Endodermal cell (in vitro differentiated cells): ENCODE measurements around the gene BPTF. TPM values are rescaled to one million over a fixed set of nuclear protein-coding genes. Genes with fewer than 3 reads are reported as not detected.
A peak's percentile ranks its signal among the peaks of the same experiment; 100 is the strongest.
"Not testable (repeated sequence)": the region's sequence is repeated elsewhere in the genome, so short reads cannot be mapped to it uniquely, and the experiment has no call there.

ENCODE experiments used
- DNase-seq: peaks from one replicate; pipeline ENCODE4 v3.0.0-alpha.2; 2017
- H3K27ac ChIP-seq: 2 replicates; pipeline ENCODE4 v1.5.1; 2013; ENCODE audit warnings: mild to moderate bottlenecking, low read depth, low read length, moderate library complexity
- H3K27me3 ChIP-seq: 2 replicates; pipeline ENCODE4 v1.6.1; 2013; ENCODE audit warnings: mild to moderate bottlenecking, low read length, moderate library complexity; ENCODE audit not compliant: insufficient read depth, control insufficient read depth, poor library complexity, severe bottlenecking
- H3K36me3 ChIP-seq: 2 replicates; pipeline ENCODE4 v1.7.0; 2013; ENCODE audit warnings: mild to moderate bottlenecking, low read length, moderate library complexity; ENCODE audit not compliant: control insufficient read depth, insufficient read depth
- H3K4me1 ChIP-seq: one replicate; pipeline ENCODE4 v1.7.0; 2013; ENCODE audit warnings: low read length; ENCODE audit not compliant: control insufficient read depth, insufficient read depth
- H3K4me3 ChIP-seq: 2 replicates; pipeline ENCODE4 v1.5.1; 2013; ENCODE audit warnings: mild to moderate bottlenecking, low read length, moderate library complexity
- H3K9ac ChIP-seq: 2 replicates; pipeline ENCODE4 v1.6.1; 2013; ENCODE audit warnings: mild to moderate bottlenecking, low read length, moderate library complexity; ENCODE audit not compliant: poor library complexity, severe bottlenecking; ENCODE audit errors: extremely low read depth
- H3K9me3 ChIP-seq: 2 replicates; pipeline ENCODE4 v1.6.1; 2013; ENCODE audit warnings: mild to moderate bottlenecking, low read length, moderate library complexity; ENCODE audit not compliant: control insufficient read depth
- H3K27ac Mint-ChIP-seq: 2 replicates; pipeline ENCODE4 v1.8.0; 2020; ENCODE audit warnings: mixed read lengths
- H3K27me3 Mint-ChIP-seq: 2 replicates; pipeline ENCODE4 v1.8.0; 2021; ENCODE audit warnings: mild to moderate bottlenecking, mixed read lengths; ENCODE audit not compliant: insufficient read depth
- H3K36me3 Mint-ChIP-seq: 2 replicates; pipeline ENCODE4 v1.8.0; 2020; ENCODE audit warnings: low read depth, mixed read lengths
- H3K4me1 Mint-ChIP-seq: 2 replicates; pipeline ENCODE4 v1.8.0; 2020; ENCODE audit warnings: mixed read lengths
- H3K4me3 Mint-ChIP-seq: 2 replicates; pipeline ENCODE4 v1.8.0; 2020; ENCODE audit warnings: mild to moderate bottlenecking, moderate library complexity, mixed read lengths
- H3K9me3 Mint-ChIP-seq: 2 replicates; pipeline ENCODE4 v1.8.0; 2020; ENCODE audit warnings: mild to moderate bottlenecking, mixed read lengths
- WGBS, 2 experiments: methylation state at CpG; one replicate each; pipeline versions ENCODE4 v1.1.5 to v1.1.7; 2013; ENCODE audit warnings: missing lambda C conversion rate in 2 of 2, mixed read lengths in 1 of 2; ENCODE audit not compliant: insufficient coverage in 1 of 2, insufficient read length in 1 of 2; 5-methylcytosine and 5-hydroxymethylcytosine counted together
- total RNA-seq, 2 donors: library from RNA; stranded (reverse); fragmentation: NEBNext Ultra II Directional in 1 of 2; extraction: Animal tissue kit (Norgen Biotek cat#: 25700) in 1 of 2; gene quantifications; 2 replicates in 1 of 2; 3 replicates in 1 of 2; pipeline ENCODE4 v1.2.1, GENCODE V29; 2021
- TF ChIP-seq, protein P1 (sequence below): fragments of 200-600 bp; sonication (generic); conservative IDR thresholded peaks from 2 replicates; pipeline ENCODE4 v1.5.0; 2021; ENCODE audit warnings: antibody characterized with exemption, mild to moderate bottlenecking

Gene BPTF
- total RNA-seq, 2 donors from 2014 or later, result 184 to 198 TPM

DNA sequence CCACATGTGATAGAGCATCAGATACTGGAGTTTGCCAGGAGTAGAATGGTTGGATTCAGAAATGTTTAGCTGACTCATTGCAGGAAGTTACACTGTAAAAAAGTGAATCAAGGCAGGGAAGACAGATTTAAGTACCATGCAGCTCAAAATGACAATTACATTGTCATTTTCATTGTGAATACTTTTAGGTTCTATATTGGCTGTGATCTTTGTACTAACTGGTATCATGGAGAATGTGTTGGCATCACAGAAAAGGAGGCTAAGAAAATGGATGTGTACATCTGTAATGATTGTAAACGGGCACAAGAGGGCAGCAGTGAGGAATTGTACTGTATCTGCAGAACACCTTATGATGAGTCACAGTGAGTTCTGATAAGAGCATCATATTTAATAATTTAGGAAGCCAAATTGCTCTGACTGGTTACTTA, 137.9 kb downstream of the BPTF start:
- Mint-ChIP-seq H3K36me3 (peaks cover 74% of the 10 kb centered on the region), H3K27ac (peak overlapping the region; percentile 84)
- H3K27me3 Mint-ChIP-seq, result not testable (repeated sequence)

DNA sequence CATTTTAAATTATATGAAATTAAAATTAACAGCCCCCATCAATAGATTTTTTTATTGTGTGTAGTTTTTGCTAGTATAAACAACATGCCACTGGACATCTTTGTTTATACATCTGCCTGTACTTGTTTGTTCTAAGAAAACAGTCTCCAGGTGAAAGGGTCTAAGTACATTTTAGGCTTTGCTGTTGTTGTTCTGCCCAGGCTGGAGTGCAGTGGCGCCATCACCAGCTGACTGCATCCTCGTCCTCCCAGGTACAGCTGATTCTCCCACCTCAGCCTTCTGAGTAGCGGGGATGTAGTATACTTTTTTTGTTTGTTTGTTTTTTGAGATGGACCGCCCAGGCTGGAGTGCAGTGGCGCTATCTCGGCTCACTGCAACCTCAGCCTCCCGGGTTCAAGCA, 145.5 kb downstream of the BPTF start:
- Histone ChIP-seq H3K9ac (no peak overlapping the region), H3K9me3 (no peaks in the 10 kb centered on the region), H3K36me3 (peaks cover 50% of the 10 kb centered on the region), H3K4me3 (no peak overlapping the region), H3K27ac (no peak overlapping the region), H3K4me1 (no peaks in the 10 kb centered on the region), H3K27me3 (no peaks in the 10 kb centered on the region)
- Mint-ChIP-seq H3K4me3 (no peak overlapping the region), H3K9me3 (no peaks in the 10 kb centered on the region), H3K36me3 (peaks cover 44% of the 10 kb centered on the region), H3K27me3 (no peaks in the 10 kb centered on the region), H3K27ac (no peak overlapping the region), H3K4me1 (peaks cover 24% of the 10 kb centered on the region)
- TF ChIP-seq, protein P1, sequence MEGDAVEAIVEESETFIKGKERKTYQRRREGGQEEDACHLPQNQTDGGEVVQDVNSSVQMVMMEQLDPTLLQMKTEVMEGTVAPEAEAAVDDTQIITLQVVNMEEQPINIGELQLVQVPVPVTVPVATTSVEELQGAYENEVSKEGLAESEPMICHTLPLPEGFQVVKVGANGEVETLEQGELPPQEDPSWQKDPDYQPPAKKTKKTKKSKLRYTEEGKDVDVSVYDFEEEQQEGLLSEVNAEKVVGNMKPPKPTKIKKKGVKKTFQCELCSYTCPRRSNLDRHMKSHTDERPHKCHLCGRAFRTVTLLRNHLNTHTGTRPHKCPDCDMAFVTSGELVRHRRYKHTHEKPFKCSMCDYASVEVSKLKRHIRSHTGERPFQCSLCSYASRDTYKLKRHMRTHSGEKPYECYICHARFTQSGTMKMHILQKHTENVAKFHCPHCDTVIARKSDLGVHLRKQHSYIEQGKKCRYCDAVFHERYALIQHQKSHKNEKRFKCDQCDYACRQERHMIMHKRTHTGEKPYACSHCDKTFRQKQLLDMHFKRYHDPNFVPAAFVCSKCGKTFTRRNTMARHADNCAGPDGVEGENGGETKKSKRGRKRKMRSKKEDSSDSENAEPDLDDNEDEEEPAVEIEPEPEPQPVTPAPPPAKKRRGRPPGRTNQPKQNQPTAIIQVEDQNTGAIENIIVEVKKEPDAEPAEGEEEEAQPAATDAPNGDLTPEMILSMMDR, result no peak
- WGBS, 2 experiments, result 98 to 100% methylated on average over 4 to 7 of the region's 7 CpGs
- peak; percentile 62 for DNase-seq

More for the DNA sequence above, 137.9 kb downstream of the BPTF start:
- not testable (repeated sequence) for H3K9me3 Mint-ChIP-seq, H3K27ac ChIP-seq, H3K27me3 ChIP-seq, H3K9ac ChIP-seq, H3K4me1 ChIP-seq, H3K4me3 Mint-ChIP-seq, H3K9me3 ChIP-seq, H3K4me3 ChIP-seq, H3K4me1 Mint-ChIP-seq
- TF ChIP-seq, protein P1, result peak; percentile 80
- DNase-seq, result peak; percentile 79
- H3K36me3 ChIP-seq, result peaks cover 53% of the 10 kb centered on the region
- WGBS, 2 experiments, result 0% methylated on average over 1 of the region's 1 CpG; no CpG with 5 or more reads in 1 of the 2 experiments

DNA sequence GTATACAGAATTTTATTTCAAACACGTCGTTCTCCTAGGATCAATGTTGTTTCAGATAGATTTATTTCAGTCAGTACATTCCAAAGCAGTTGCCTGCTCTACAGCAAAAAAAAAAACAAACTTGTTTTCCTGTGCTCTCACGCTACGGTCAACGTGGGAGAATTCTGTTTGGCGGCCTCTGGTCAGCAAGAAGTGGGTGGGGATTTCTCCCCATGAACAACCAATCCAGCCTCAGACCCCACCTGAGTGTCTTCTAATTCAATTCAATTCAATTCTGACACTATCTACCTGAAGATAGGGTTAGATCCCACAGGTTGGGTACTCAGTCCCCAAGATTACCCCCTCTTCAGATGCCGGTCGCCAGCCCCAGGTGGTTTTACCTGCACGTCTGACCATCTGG, 148.9 kb downstream of the BPTF start:
- Histone ChIP-seq H3K27me3 (no peaks in the 10 kb centered on the region), H3K4me1 (no peaks in the 10 kb centered on the region), H3K4me3 (peak overlapping the region; percentile 80), H3K36me3 (peaks cover 46% of the 10 kb centered on the region), H3K9ac (peak overlapping the region; percentile 70), H3K9me3 (no peaks in the 10 kb centered on the region), H3K27ac (peak overlapping the region; percentile 40)
- Mint-ChIP-seq H3K9me3 (no peaks in the 10 kb centered on the region), H3K4me3 (peak overlapping the region; percentile 54), H3K27ac (peak overlapping the region; percentile 97), H3K27me3 (no peaks in the 10 kb centered on the region), H3K36me3 (peaks cover 40% of the 10 kb centered on the region), H3K4me1 (peaks cover 24% of the 10 kb centered on the region)
- WGBS, 2 experiments, result 14 to 27% methylated on average over 9 of the region's 9 CpGs
- DNase-seq, result peak; percentile 88
- TF ChIP-seq, protein P1, result no peak
